HG02981 (cell line): Measurements from ENCODE around the gene ATOSB.

Source experiments
- ATAC-seq: cut with Tn5 transposase; IDR thresholded peaks from one replicate; pipeline ENCODE4 v1.9.1; 2021; ENCODE audit warnings: mild to moderate bottlenecking, moderate library complexity; ENCODE audit not compliant: unreplicated experiment

The ATOSB gene

DNA sequence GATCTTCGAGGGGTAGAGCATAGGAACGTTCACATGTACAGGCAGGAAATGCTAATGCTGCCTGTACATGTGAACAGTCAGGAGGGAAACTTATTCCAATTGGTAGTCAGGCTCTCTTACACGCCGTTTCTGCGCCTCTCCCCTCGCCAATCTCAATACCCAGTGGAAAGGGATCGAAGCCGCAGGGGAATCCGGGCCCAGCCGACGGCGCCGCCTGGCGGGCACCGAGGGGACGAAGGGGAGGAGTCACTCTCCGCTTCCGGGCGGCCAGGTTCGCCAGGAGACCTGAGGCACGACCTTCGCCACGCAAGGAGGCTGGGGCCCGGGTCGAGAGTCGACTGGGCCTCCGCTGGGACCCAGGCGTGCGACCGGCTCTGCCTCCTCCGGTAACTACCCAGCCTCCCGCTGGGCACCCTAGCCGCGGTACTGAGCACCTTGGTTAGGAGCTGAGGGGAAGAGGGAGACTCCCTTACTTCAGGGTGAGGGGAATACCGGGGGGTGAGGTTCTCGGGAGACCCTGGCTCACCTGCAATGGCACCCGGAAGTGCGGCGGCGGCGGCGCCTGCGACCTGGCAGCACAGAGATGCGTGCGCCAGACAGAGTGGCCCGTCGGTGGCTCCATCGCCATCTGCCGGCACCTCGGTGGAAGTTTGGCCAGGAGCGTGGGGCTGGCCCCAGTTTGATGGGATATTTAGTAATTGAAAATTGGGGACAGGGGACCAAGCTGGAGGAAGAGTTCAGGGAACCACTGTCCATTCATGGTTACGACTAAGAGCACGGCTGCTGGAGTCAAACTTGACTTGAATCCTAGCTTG lies 19.4 kb downstream of the ATOSB start, which contains the start of gene PIGO:
TSS of gene PIGO (minus strand) at position 557 of the 815 bp plus-strand sequence. CDS start 1,026 bp downstream, outside the sequence.
- peak; percentile 91 for ATAC-seq

DNA sequence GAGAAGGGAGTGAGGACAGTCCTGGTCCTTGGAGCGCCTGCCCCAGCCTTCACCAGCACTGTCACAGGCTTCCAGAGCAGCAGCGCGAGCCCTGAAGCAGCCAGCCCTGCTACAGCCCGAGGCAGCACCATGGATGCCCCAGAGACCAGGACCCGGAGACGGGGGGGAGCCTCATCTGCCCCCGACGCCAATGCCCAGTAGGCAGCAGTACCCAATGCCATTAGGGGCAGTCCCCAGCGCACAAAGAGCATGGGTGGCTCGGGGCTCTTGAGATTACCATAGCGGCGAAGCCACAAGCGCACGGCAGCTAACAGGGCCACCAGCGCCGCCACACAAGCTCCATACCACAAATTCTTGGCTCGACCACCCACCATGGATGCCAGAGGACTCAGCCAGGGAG lies 24.1 kb downstream of the ATOSB start:
- ATAC-seq: no peak

GRCh38 chr9:35089434-35089833 lies 26.2 kb downstream of the ATOSB start:
- ATAC-seq: no peak

DNA sequence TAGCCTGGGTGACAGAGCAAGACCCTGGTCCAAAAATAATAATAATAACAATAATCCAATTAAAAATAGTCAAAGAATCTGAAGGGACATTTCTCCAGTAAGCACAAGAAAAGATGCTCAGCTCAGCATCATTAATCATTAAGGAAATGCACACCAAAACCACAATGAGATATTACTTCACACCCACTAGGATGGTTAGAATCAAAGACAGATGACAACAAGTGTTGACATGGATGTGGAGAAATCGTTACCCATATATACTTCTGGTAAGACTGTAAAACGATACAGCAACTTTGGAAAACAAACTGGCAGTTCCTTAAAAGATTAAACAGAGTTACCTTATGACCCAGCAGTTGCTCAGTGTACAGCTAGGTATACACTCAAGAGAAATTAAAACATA lies 30.6 kb downstream of the ATOSB start:
- no peak for ATAC-seq

DNA sequence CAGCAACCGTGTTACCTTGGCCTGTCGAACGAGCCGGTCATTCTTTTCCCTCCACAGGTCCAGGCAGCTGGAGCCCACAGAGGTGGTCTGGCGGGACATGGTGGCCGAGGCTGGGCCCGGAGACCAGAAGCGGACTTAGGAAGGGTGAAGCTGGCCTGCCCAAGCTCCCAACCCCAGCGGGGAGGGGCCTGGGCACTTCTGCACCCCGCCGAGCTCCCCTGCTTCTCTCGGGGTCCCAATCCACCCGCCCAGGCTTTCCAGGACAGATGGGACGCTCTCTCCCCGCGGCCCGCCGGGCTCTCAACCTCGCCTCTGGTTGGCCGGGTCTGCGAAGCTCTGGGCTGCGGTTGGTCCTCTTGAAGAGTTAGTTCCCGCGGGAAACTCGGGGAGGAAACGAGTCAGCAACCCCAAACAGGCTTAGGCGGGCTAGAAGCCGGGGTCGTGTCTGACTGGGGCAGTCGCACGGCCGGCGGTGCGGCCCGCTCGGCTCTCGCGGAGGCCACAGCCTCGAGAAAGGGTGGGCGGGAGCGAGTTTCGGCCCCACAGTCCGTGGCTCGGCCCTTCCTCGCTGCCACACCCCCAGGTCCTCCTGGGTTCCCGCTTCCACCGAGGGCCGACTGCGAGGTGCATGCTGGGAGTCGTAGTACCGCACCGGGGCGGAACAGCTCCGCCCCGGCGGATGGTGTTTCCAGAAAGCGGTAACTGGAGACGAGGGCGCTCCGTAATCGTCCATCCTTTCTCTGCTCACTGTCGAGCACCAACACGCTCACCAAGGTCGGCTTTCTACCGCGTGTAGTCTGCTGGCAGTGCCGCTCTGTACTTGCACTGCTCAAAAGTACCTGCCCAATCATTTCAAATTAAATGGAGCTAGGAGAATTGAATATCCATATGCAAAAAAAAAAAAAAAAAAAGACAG lies 36.0 kb downstream of the ATOSB start, which contains the start of gene FANCG:
TSS of gene FANCG (minus strand) at position 517 of the 916 bp plus-strand sequence. CDS start at position 99, 418 bp downstream.
- ATAC-seq: peak; percentile 78

DNA sequence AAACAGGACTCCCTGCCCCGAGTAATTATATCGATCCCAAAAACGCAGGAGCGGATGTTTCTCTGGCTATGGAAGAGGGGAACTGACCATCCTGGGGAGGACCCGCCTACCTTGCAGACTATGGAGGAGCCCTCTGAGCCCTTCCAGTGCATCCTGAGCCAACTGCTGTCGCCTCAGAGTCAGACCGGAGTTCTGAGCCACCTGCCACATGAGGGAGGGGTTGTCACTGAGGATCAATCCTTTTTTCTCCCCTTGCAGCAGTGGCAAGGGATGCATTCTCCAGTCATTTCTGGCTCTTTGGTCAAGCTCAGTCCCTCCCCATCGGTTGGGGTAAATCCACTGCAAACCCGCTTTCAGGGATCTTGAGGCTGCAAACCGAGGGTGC lies 36.6 kb downstream of the ATOSB start:
- ATAC-seq: no peak

- ATAC-seq: no peak
Measured at GRCh38 chr9:35078066-35078465, 37.6 kb downstream of the ATOSB start.

DNA sequence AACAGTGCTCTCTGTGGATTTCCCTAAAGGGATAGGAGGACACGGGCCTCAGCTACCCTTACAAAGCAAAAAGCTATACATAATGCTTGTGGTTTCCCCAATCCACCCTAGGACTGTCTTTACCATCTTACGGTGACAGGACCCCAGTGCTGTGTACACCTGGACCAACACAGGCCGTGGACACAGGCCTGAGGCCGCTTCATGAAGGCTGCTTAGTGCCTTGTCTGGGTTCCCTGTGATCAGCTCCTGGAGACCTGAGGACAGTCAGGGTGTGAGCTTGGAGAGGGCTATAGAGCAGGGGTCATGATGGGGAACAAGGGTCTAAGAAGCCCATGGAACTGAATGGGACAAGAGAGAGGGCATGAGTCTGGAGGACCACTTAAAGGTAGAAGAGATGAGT lies 38.8 kb downstream of the ATOSB start:
- no peak for ATAC-seq

- no peak for ATAC-seq
Measured at GRCh38 chr9:35075358-35075757, 40.3 kb downstream of the ATOSB start.

GRCh38 chr9:35074791-35075190 lies 40.9 kb downstream of the ATOSB start:
- ATAC-seq: no peak

DNA sequence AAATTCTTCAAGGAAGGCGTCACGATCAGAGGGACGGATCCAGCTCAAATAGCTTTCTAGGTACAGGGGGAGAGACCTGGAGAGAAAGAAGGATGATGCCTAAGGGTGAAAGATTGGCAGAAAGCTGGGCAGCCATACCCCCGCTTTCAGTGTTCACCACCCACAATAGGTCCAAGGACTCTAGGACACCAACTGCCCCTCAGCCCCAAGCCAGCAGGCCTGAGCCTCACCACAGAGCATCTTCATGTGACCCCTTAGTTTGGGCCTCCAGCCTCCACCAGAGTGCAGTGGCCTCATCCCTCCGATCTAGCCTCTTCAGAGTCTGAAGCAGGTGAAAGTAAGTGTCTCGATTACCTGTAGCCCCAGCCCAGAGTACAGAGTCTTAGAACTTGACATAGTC lies 41.5 kb downstream of the ATOSB start:
- no peak for ATAC-seq

- ATAC-seq: no peak
Measured at GRCh38 chr9:35073279-35073612, 42.4 kb downstream of the ATOSB start.

GRCh38 chr9:35072461-35073278 lies 43.0 kb downstream of the ATOSB start, which contains the start of gene VCP:
Gene VCP, minus strand, starts transcription at chr9:35072625. Its CDS starts 272 bp downstream, at chr9:35072353.
- ATAC-seq: peak; percentile 88

DNA sequence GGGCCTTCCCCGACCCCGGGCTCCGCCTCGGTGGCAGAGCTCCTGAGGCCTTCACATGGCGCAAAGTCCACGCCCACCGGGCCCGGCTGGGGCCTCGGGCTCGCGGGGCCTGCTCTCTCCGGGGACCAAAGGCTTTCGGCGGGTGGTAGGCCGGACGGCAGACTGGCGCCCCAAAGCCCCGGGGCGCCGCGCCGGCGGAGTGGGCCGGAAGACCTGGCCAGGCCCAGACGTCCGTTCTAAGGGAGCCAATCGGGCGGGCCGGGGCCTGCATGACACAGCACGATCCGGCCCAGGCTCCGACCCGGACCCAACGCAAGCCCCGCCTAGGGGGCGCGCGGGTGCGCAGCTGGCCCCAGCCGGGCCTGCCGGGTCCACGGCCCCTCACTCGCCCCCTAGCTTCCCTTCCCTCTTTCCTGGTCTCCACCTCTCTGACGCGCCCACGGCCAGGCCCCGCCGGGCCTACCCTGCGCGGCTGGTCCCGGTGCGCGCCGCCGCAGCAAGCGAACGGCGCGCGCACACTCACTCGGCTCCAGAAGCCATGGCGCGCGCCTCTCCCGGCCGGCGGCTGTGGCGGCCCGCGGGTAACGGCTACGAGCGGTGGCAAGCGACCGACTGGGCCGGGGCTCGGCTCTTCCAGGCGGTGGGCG lies 43.7 kb downstream of the ATOSB start:
- peak; percentile 44 for ATAC-seq

- no peak for ATAC-seq
Measured at GRCh38 chr9:35070823-35071813, 44.5 kb downstream of the ATOSB start.

DNA sequence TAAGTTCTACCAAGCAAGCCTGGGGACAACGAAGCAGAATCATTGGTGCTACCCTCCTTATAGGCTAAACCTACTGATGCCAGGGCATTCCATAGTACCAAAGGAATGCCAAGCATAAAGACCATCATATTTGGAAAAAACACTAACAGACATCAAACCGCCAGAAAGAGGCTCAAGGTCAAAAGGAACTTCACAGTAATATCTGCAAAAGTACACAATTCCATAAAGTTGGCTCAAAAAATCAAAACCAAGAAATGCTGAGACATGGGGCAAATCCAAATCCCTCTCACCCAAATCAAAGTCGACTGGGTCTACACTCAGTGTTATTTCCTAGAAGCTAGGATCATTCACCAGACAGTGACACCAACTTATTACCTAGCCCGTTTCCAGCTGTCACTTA lies 46.6 kb downstream of the ATOSB start:
- no peak for ATAC-seq

DNA sequence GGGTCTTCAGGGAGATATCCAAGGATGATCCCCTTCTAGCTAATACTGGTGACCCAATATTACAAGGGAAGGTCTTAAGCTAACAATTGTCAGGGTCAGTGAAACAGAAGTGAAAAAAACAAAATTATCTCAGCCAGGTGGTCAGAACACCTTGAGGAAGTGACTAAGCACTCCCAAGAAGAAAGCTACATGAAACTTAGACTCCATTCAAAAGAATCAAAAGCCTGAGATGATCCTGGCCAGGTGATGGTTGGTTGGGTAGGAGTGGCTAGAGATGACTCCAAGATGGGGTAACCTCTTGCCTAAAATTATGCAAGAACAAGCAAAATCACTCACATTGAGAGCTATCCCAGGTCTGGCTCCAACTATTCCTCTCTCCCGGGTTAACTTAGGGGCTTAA lies 48.6 kb downstream of the ATOSB start:
- no peak for ATAC-seq

GRCh38 chr9:35060548-35061207 lies 55.0 kb downstream of the ATOSB start:
- no peak for ATAC-seq

DNA sequence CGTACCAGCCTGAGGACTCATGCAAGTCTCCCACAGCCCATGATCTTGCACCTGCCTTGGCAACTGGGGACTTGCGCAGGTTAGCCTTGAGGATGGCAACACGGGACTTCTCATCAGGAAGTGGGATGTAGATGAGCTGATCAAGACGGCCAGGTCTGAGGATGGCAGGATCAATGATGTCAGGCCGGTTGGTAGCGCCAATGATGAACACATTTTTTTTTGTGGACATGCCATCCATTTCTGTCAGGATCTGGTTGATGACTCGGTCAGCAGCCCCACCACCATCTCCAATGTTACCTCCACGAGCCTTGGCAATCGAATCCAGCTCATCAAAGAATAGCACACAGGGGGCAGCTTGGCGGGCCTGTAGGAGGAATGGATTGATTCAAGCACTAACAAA lies 56.2 kb downstream of the ATOSB start:
- no peak for ATAC-seq
